Forelimb muscle (tissue), 1 donor: ENCODE data around the gene RGS21. TPM values are rescaled to one million over a fixed set of nuclear protein-coding genes. Genes with fewer than 3 reads are reported as not detected.

Experiments used
- DNase-seq: peaks from one replicate; pipeline ENCODE4 v3.0.0-alpha.2; 2013; ENCODE audit warnings: low read depth
- polyA plus RNA-seq: library from polyadenylated mRNA; unstranded; fragments of 120-200 nt; gene quantifications from one replicate; pipeline ENCODE4 v1.2.1, GENCODE V29; 2013; ENCODE audit not compliant: insufficient read length

RGS21 gene
- polyA plus RNA-seq, 1 donor = 0.08 TPM

- DNase-seq = no peak
Measured at GRCh38 chr1:192378878-192379277, 62.1 kb downstream of the RGS21 start.

DNA sequence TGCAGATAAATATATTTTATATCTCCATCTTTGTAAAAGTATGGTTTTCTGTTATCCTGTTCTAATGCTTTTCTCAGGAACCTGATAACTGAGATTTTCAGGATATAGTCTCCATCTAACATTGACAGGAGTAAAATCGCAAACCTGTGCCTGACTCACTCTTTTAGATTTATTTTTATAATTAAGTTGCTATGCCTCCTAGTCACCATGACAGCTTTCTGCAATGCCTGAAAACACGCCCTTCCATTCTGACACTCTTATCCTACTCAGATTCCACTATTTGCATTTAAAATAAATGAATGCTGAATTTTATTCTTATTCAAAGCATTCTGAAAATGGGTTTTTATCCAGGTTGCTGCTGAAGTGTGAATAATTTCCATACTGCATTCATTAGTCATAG, 62.8 kb downstream of the RGS21 start:
- DNase-seq = no peak

DNA sequence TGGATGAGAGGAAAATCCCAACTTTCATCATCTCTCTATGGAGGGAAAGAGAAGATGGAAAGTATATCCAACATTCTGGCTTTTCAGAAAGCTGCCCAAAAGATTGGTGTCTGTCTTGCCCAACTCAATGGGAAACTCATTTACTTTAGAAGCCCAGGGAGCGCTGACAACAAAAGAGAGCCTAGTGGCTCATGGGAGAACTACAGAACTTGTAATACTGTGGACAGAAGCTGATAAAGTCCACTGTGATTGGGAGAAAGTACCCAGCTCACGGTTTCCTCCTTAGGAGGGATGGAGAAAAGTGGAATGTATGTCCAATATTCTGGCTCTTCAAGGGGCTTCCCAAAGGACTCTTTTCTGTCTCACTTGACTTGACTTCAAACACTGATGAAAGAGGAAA, 66.0 kb downstream of the RGS21 start:
- DNase-seq = no peak

- no peak for DNase-seq
Measured at GRCh38 chr1:192386051-192386650, 69.4 kb downstream of the RGS21 start.

DNA sequence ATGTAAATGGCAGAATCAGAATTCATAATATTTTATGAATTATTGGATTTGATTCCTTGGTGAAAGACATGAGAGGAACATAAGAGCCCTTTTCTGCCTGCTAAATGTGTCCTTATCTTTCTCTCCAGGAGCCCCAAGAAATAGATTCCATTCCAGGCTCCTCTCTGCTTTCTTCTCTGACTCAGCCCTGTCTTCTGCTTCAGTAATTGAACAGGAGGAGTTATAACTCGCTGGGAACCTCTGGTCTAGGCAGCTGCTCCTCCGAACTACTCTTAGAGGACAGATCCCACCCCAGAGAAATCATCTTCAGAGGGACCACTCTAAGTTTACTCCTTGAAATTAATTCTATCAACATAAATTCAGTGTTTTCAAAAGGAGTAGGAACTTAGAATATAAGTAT, 78.4 kb downstream of the RGS21 start:
- DNase-seq = no peak

GRCh38 chr1:192395895-192396294, 79.1 kb downstream of the RGS21 start:
- DNase-seq = no peak

- DNase-seq = no peak
Measured at GRCh38 chr1:192399161-192399560, 82.4 kb downstream of the RGS21 start.

- no peak for DNase-seq
Measured at GRCh38 chr1:192401825-192402224, 85.0 kb downstream of the RGS21 start.

GRCh38 chr1:192402571-192402970, 85.8 kb downstream of the RGS21 start:
- no peak for DNase-seq

DNA sequence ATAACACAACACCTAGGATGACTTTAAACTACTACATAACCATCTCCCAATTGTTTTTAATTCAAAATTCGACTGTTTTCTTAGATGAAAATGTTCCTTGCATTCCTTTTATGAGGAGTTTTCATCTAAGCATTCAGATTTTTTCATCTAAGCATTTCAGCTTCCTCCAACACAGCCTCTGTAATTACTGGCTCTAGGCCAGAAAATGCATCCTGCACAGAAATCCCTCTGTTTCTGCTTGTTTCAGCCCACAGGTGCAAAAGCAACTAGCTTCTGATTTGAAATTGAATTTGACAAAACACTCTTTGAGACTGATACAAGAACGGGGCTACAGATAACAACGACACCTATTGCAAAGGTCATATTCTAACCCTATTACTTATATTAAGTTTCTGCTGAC, 90.4 kb downstream of the RGS21 start:
- peak; percentile 6 for DNase-seq

Other genes with a start within 250 kb of the RGS21 start
- gene RGS18, start 158.5 kb upstream of the RGS21 start, polyA plus RNA-seq = 0.95 TPM